Keratinocyte (primary cell): Measurements from ENCODE around the gene RRP7A.

Experiments
- CTCF ChIP-seq, 3 experiments: IDR thresholded peaks in 1 of 3; conservative IDR thresholded peaks in 1 of 3; optimal IDR thresholded peaks in 1 of 3; 2 replicates in 2 of 3; 3 replicates in 1 of 3; pipeline versions ENCODE3 to v1.5.1; 2011; ENCODE audit warnings: low read length in 3 of 3, mild to moderate bottlenecking in 3 of 3, moderate library complexity in 2 of 3, control low read depth in 1 of 3, inconsistent platforms in 1 of 3; ENCODE audit not compliant: insufficient read depth in 2 of 3; ENCODE audit errors: extremely low read depth in 1 of 3
- EZH2 ChIP-seq: IDR thresholded peaks from one replicate; pipeline ENCODE4 v1.6.1; 2012; ENCODE audit warnings: inconsistent platforms, mild to moderate bottlenecking, low read length, moderate library complexity

- TF ChIP-seq CTCF (optimal IDR thresholded peaks at IDR 0.05 in 1 of 3, IDR thresholded peaks at IDR 0.05 in 1 of 3, conservative IDR thresholded peaks at IDR 0.05 in 1 of 3; ENCODE audit: extremely low read depth in 1 of 3, insufficient read depth in 2 of 3, low read length in 3 of 3) (no peak), EZH2 (no peak)
These were observed 46.9 kb downstream of the RRP7A start for GRCh38 chr22:42472671-42473070.
